ENCODE data around the gene HTR4. TPM values are rescaled to one million over a fixed set of nuclear protein-coding genes. Genes with fewer than 3 reads are reported as not detected.

HTR4 gene
- total and polyA plus RNA-seq, 2 donors (not counting 3 experiments of a cell fraction or from before 2014, with no cell fraction given) = not detected

- TF ChIP-seq, protein P1, sequence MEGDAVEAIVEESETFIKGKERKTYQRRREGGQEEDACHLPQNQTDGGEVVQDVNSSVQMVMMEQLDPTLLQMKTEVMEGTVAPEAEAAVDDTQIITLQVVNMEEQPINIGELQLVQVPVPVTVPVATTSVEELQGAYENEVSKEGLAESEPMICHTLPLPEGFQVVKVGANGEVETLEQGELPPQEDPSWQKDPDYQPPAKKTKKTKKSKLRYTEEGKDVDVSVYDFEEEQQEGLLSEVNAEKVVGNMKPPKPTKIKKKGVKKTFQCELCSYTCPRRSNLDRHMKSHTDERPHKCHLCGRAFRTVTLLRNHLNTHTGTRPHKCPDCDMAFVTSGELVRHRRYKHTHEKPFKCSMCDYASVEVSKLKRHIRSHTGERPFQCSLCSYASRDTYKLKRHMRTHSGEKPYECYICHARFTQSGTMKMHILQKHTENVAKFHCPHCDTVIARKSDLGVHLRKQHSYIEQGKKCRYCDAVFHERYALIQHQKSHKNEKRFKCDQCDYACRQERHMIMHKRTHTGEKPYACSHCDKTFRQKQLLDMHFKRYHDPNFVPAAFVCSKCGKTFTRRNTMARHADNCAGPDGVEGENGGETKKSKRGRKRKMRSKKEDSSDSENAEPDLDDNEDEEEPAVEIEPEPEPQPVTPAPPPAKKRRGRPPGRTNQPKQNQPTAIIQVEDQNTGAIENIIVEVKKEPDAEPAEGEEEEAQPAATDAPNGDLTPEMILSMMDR (IDR thresholded peaks at IDR 0.05; ENCODE audit: extremely low read depth in 1 of 2, insufficient read depth in 1 of 2, low read depth in 1 of 2, low read length in 2 of 2) = no peak
- TF ChIP-seq EZH2 (IDR thresholded peaks at IDR 0.05; ENCODE audit: borderline replicate concordance, low read depth, low read length, severe bottlenecking) (no peak), POLR2AphosphoS5 (IDR thresholded peaks at IDR 0.05; ENCODE audit: insufficient read depth, low read depth, low read length) (no peak), MYC (IDR thresholded peaks at IDR 0.05; ENCODE audit: low read depth, low read length) (no peak), JUN (IDR thresholded peaks at IDR 0.05; ENCODE audit: borderline replicate concordance, insufficient read depth, insufficient read length, low read depth) (no peak), FOS (IDR thresholded peaks at IDR 0.05; ENCODE audit: borderline replicate concordance, insufficient read depth, low read length) (no peak), GATA2 (IDR thresholded peaks at IDR 0.05; ENCODE audit: insufficient read depth, insufficient read length, low read depth, low read length) (no peak), MAX (IDR thresholded peaks at IDR 0.05; ENCODE audit: insufficient read depth, insufficient read length) (no peak)
- intact Hi-C loops (cut with micrococcal nuclease) (no loop called here), dilution Hi-C loops (cut with MboI; ENCODE audit: extremely low pct_ligation_motif_present, low sequenced_read_pairs) (no loop called here)
- no TSS peak for BruUV-seq (replicated peaks)
- no peaks in the 10 kb centered on the region for H3K9me1 ChIP-seq (replicated peaks; ENCODE audit: control insufficient read depth, extremely low read depth, insufficient read depth, low read length)
- no peak overlapping the region for H3K4me3 ChIP-seq (replicated peaks in 1 of 3; ENCODE audit: insufficient read depth in 1 of 3, low read depth in 1 of 3, low read length in 3 of 3)
- DNase-seq (ENCODE audit: low read depth, low spot score) (no peak), FAIRE-seq (no peak)
- POLR2A ChIA-PET = no interaction called here
- no peaks in the 10 kb centered on the region for H3K4me1 ChIP-seq (ENCODE audit: control insufficient read depth, extremely low read depth, insufficient read depth, low read length)
- H4K20me1 ChIP-seq (replicated peaks; ENCODE audit: control insufficient read depth, extremely low read depth, insufficient read depth, low read length) = no peaks in the 10 kb centered on the region
- H3K27ac ChIP-seq (ENCODE audit: insufficient read depth, low read depth, low read length) = no peak overlapping the region
- H3K79me2 ChIP-seq (ENCODE audit: control insufficient read depth, insufficient read depth, low read length) = no peaks in the 10 kb centered on the region
- no peak overlapping the region for H2AFZ ChIP-seq (ENCODE audit: low read depth, low read length)
- no peaks in the 10 kb centered on the region for H3K9me3 ChIP-seq (replicated peaks; ENCODE audit: control insufficient read depth, insufficient read depth, low read length)
- CTCF ChIA-PET = interaction anchor here (1.2 kb wide), 1 partner anchor 22 kb away, joined by 5 read pairs; no protein-coding TSS in a partner anchor
- no peak overlapping the region for H3K9ac ChIP-seq (replicated peaks; ENCODE audit: extremely low read depth, insufficient read depth, low read length)
- H3K36me3 ChIP-seq (ENCODE audit: control insufficient read depth in 2 of 2, extremely low read depth in 1 of 2, insufficient read depth in 2 of 2, low read length in 2 of 2) = no peaks in the 10 kb centered on the region
- no peak overlapping the region for H3K4me2 ChIP-seq (ENCODE audit: insufficient read depth, low read length)
- H3K27me3 ChIP-seq (ENCODE audit: control insufficient read depth in 2 of 2, insufficient read depth in 2 of 2, low read length in 2 of 2) = peaks cover 0 to 5% of the 10 kb centered on the region in 2 experiments
Measured at GRCh38 chr5:148665431-148665830, 11.1 kb upstream of the HTR4 start.
